ENCODE results near the gene CLEC4A. TPM values are rescaled to one million over a fixed set of nuclear protein-coding genes. Genes with fewer than 3 reads are reported as not detected.
"Not testable (repeated sequence)": the region's sequence is repeated elsewhere in the genome, so short reads cannot be mapped to it uniquely, and the experiment has no call there.

The CLEC4A gene
- total RNA-seq, 1 donor from 2014 or later: 0.71 TPM

DNA sequence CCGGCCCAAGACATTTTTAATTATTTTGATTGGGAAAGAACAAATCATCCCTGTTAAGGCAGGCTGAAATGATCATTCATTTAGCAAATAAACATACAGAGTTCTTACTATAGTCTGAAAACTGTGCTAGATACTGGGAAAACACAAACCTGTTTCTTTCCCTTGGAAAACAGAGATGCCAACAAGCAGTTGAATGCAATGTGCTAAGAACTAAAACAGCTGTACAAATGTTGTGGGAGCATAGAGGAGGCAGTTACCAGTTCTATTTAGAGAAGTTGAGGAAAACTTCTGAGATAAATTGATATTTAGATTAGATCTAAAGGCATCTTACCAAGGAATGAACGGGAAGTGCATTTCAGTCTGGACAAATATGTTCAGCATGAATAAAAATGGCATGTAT is 44.5 kb upstream of the CLEC4A start:
- Mint-ChIP-seq H3K27ac (ENCODE audit: unreplicated experiment) (no peak overlapping the region), H3K4me1 (ENCODE audit: low read depth, unreplicated experiment) (peaks cover 10% of the 10 kb centered on the region), H3K27me3 (ENCODE audit: unreplicated experiment) (peaks cover 5% of the 10 kb centered on the region), H3K4me3 (ENCODE audit: unreplicated experiment) (no peak overlapping the region), H3K9me3 (ENCODE audit: unreplicated experiment) (peaks cover 7% of the 10 kb centered on the region), H3K36me3 (ENCODE audit: unreplicated experiment) (no peaks in the 10 kb centered on the region)
- no peak for DNase-seq
- TF ChIP-seq, protein P1, sequence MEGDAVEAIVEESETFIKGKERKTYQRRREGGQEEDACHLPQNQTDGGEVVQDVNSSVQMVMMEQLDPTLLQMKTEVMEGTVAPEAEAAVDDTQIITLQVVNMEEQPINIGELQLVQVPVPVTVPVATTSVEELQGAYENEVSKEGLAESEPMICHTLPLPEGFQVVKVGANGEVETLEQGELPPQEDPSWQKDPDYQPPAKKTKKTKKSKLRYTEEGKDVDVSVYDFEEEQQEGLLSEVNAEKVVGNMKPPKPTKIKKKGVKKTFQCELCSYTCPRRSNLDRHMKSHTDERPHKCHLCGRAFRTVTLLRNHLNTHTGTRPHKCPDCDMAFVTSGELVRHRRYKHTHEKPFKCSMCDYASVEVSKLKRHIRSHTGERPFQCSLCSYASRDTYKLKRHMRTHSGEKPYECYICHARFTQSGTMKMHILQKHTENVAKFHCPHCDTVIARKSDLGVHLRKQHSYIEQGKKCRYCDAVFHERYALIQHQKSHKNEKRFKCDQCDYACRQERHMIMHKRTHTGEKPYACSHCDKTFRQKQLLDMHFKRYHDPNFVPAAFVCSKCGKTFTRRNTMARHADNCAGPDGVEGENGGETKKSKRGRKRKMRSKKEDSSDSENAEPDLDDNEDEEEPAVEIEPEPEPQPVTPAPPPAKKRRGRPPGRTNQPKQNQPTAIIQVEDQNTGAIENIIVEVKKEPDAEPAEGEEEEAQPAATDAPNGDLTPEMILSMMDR (IDR thresholded peaks at IDR 0.05; ENCODE audit: partially characterized antibody, unreplicated experiment): no peak

DNA sequence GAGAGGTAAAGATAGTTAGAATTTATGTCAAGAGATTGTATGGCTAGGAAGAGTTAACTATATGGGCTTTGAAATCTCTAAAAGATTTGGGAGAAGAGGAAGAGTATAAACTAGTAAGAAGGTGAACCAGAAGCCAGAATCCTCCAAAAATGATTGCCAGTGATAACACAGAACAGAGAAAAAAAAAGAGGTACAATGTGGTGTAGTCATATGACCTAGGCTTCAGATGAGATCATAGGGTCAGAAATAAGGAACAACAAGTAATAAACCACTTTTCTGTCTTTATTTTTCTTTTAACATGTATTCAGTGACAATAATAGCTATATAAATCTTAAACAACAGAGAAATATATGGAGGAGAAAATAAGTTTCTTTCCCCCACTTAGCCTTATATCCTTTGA is 43.3 kb upstream of the CLEC4A start:
- no peak for DNase-seq
- TF ChIP-seq, protein P1 (IDR thresholded peaks at IDR 0.05; ENCODE audit: partially characterized antibody, unreplicated experiment): no peak
- peaks cover 7% of the 10 kb centered on the region for H3K9me3 Mint-ChIP-seq (ENCODE audit: unreplicated experiment)
- peaks cover 16% of the 10 kb centered on the region for H3K4me1 Mint-ChIP-seq (ENCODE audit: low read depth, unreplicated experiment)
- H3K27me3 Mint-ChIP-seq (ENCODE audit: unreplicated experiment): peaks cover 5% of the 10 kb centered on the region
- no peak overlapping the region for H3K27ac Mint-ChIP-seq (ENCODE audit: unreplicated experiment)
- H3K4me3 Mint-ChIP-seq (ENCODE audit: unreplicated experiment): no peak overlapping the region
- H3K36me3 Mint-ChIP-seq (ENCODE audit: unreplicated experiment): peaks cover under 1% of the 10 kb centered on the region

DNA sequence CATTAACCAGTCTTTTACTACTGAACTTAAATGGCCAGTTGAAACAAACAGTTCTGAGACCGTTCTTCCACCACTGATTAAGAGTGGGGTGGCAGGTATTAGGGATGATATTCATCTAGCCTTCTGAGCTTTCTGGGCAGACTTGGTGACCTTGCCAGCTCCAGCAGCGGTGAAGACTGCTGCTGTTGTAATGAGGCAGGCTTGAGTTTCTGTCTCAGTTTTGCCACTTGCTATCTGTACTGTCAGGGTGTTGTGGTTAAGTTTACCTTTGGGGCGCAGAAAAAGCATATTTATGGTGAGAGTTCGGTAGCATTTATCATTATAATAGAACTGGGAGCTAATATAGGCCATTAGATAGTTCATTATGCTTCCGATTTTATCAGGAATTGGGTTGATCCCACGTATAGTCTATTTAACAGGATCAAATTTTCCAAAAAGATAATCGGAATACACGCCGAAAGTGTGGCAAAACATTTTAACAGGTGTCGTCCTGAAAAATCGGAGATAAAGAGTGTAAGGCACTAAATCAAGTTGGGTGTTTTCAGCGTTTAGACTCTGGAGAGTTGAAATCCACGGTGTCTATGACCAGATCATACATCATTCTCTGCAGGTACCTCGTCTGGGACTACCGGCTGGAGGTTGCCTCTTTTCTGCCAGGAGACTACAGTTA is 42.0 kb upstream of the CLEC4A start:
- Mint-ChIP-seq H3K27ac (ENCODE audit: unreplicated experiment) (peak overlapping the region; percentile 99), H3K9me3 (ENCODE audit: unreplicated experiment) (peaks cover 7% of the 10 kb centered on the region), H3K36me3 (ENCODE audit: unreplicated experiment) (peaks cover 5% of the 10 kb centered on the region), H3K4me1 (ENCODE audit: low read depth, unreplicated experiment) (peaks cover 18% of the 10 kb centered on the region), H3K27me3 (ENCODE audit: unreplicated experiment) (peaks cover 5% of the 10 kb centered on the region), H3K4me3 (ENCODE audit: unreplicated experiment) (peak overlapping the region; percentile 96)
- TF ChIP-seq, protein P1 (IDR thresholded peaks at IDR 0.05; ENCODE audit: partially characterized antibody, unreplicated experiment): no peak
- DNase-seq: no peak

DNA sequence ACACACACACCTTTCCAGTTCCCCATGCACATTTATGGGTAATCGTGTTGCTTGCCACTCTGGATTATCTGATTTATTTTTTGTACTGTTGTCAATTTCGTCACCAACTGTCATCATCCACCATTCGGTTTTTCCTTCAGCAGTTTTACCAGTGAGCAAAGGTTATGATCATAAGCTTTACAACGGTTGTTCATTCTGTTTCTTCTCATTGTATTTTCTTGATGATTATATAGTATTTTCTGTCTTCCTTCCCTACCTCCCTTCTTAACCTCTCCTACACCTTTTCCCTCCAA is 40.7 kb upstream of the CLEC4A start:
- no peak for DNase-seq
- H3K9me3 Mint-ChIP-seq (ENCODE audit: unreplicated experiment): peaks cover 7% of the 10 kb centered on the region
- peaks cover 5% of the 10 kb centered on the region for H3K27me3 Mint-ChIP-seq (ENCODE audit: unreplicated experiment)
- H3K27ac Mint-ChIP-seq (ENCODE audit: unreplicated experiment): peak overlapping the region; percentile 99
- H3K4me3 Mint-ChIP-seq (ENCODE audit: unreplicated experiment): peak overlapping the region; percentile 96
- peaks cover 13% of the 10 kb centered on the region for H3K4me1 Mint-ChIP-seq (ENCODE audit: low read depth, unreplicated experiment)
- H3K36me3 Mint-ChIP-seq (ENCODE audit: unreplicated experiment): peaks cover 5% of the 10 kb centered on the region
- TF ChIP-seq, protein P1 (IDR thresholded peaks at IDR 0.05; ENCODE audit: partially characterized antibody, unreplicated experiment): no peak

DNA sequence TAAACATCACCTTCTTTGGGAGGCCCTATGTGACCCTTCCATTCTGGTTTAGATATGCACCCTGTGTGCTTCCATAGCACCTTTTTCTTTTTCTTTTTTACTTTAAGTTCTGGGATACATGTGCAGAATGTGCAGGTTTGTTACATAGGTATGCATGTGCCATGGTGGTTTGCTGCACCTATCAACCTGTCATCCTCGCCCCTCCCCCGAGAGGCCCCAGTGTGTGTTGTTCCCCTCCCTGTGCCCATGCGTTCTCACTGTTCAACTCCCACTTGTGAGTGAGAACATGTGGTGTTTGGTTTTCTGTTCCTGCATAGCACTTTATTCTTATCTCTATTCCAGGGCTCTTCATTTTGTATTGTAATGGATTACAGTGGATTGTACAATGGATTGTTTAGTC is 39.1 kb upstream of the CLEC4A start:
- Mint-ChIP-seq H3K27ac (ENCODE audit: unreplicated experiment) (peak overlapping the region; percentile 40), H3K4me1 (ENCODE audit: low read depth, unreplicated experiment) (peaks cover 19% of the 10 kb centered on the region), H3K4me3 (ENCODE audit: unreplicated experiment) (peak overlapping the region; percentile 65)
- not testable (repeated sequence) for H3K36me3 Mint-ChIP-seq (ENCODE audit: unreplicated experiment); DNase-seq; H3K27me3 Mint-ChIP-seq (ENCODE audit: unreplicated experiment); H3K9me3 Mint-ChIP-seq (ENCODE audit: unreplicated experiment)

Data from glutamatergic neuron (in vitro differentiated cells).